ENCODE data around the gene NEURL1B. TPM values are rescaled to one million over a fixed set of nuclear protein-coding genes. Genes with fewer than 3 reads are reported as not detected.

NEURL1B gene
- total and polyA plus RNA-seq, 2 experiments from 2014 or later = 0.13 to 1.8 TPM

GRCh38 chr5:172658391-172658790 is 17.3 kb downstream of the NEURL1B start:
- no peak overlapping the region for H3K4me3 ChIP-seq
- H3K36me3 ChIP-seq (ENCODE audit: low read depth) = no peaks in the 10 kb centered on the region
- no peak for DNase-seq
- H3F3A ChIP-seq (ENCODE audit: insufficient read depth) = no peaks in the 10 kb centered on the region
- H3K4me1 ChIP-seq (ENCODE audit: insufficient read depth) = peaks cover 9% of the 10 kb centered on the region; the same call in 1 of the 2 replicates
- H4K20me1 ChIP-seq (ENCODE audit: insufficient read depth) = no peaks in the 10 kb centered on the region
- no peak overlapping the region for H3K27ac ChIP-seq
- H3K9me2 ChIP-seq (ENCODE audit: insufficient read depth) = no peaks in the 10 kb centered on the region
- 99% methylated on average over 8 of the region's 8 CpGs for WGBS, 2 experiments (ENCODE audit: low coverage in 1 of 2, low lambda C conversion rate in 2 of 2, missing lambda C conversion rate in 2 of 2)
- no peak overlapping the region for H3K4me2 ChIP-seq (ENCODE audit: unreplicated experiment)
- TF ChIP-seq EZH2 (IDR thresholded peaks at IDR 0.05; ENCODE audit: insufficient read depth, poor library complexity, severe bottlenecking) = no peak
- TF ChIP-seq EZH2phosphoT487 (IDR thresholded peaks at IDR 0.05; ENCODE audit: insufficient read depth, low read depth) = no peak
- no peak overlapping the region for H3K9ac ChIP-seq
- in situ Hi-C loops (cut with MboI) = no loop called here
- H3K9me3 ChIP-seq (ENCODE audit: low read depth) = no peaks in the 10 kb centered on the region
- H3K79me2 ChIP-seq (ENCODE audit: insufficient read depth) = no peaks in the 10 kb centered on the region
- no peak overlapping the region for H2AFZ ChIP-seq
- H3K27me3 ChIP-seq (replicated peaks; ENCODE audit: insufficient read depth) = no peaks in the 10 kb centered on the region

GRCh38 chr5:172658961-172659501 is 18.0 kb downstream of the NEURL1B start:
- DNase-seq = no peak
- no peak for TF ChIP-seq EZH2phosphoT487 (IDR thresholded peaks at IDR 0.05; ENCODE audit: insufficient read depth, low read depth)
- no peak for TF ChIP-seq EZH2 (IDR thresholded peaks at IDR 0.05; ENCODE audit: insufficient read depth, poor library complexity, severe bottlenecking)
- H3K4me2 ChIP-seq (ENCODE audit: unreplicated experiment) = no peak overlapping the region
- peak overlapping the region; percentile 80 for H2AFZ ChIP-seq
- H3K9ac ChIP-seq = no peak overlapping the region
- H3K27me3 ChIP-seq (replicated peaks; ENCODE audit: insufficient read depth) = no peaks in the 10 kb centered on the region
- H3K9me2 ChIP-seq (ENCODE audit: insufficient read depth) = no peaks in the 10 kb centered on the region
- peaks cover 9% of the 10 kb centered on the region; the same call in 1 of the 2 replicates for H3K4me1 ChIP-seq (ENCODE audit: insufficient read depth)
- H4K20me1 ChIP-seq (ENCODE audit: insufficient read depth) = no peaks in the 10 kb centered on the region
- no peak overlapping the region for H3K4me3 ChIP-seq
- in situ Hi-C loops (cut with MboI) = no loop called here
- no peaks in the 10 kb centered on the region for H3F3A ChIP-seq (ENCODE audit: insufficient read depth)
- WGBS, 2 experiments (ENCODE audit: low coverage in 1 of 2, low lambda C conversion rate in 2 of 2, missing lambda C conversion rate in 2 of 2) = 75 to 81% methylated on average over 7 of the region's 7 CpGs
- no peak overlapping the region; the same call in 1 of the 2 replicates for H3K27ac ChIP-seq
- H3K79me2 ChIP-seq (ENCODE audit: insufficient read depth) = no peaks in the 10 kb centered on the region
- no peaks in the 10 kb centered on the region for H3K36me3 ChIP-seq (ENCODE audit: low read depth)
- no peaks in the 10 kb centered on the region for H3K9me3 ChIP-seq (ENCODE audit: low read depth)

GRCh38 chr5:172659570-172659908 is 18.5 kb downstream of the NEURL1B start:
- in situ Hi-C loops (cut with MboI) = no loop called here
- peak overlapping the region; percentile 56 for H3K4me2 ChIP-seq (ENCODE audit: unreplicated experiment)
- no peaks in the 10 kb centered on the region for H3K79me2 ChIP-seq (ENCODE audit: insufficient read depth)
- H3K9me2 ChIP-seq (ENCODE audit: insufficient read depth) = no peaks in the 10 kb centered on the region
- no peak overlapping the region for H3K4me3 ChIP-seq
- H3F3A ChIP-seq (ENCODE audit: insufficient read depth) = no peaks in the 10 kb centered on the region
- peak overlapping the region; percentile 80 for H2AFZ ChIP-seq
- peaks cover 9% of the 10 kb centered on the region; the same call in 1 of the 2 replicates for H3K4me1 ChIP-seq (ENCODE audit: insufficient read depth)
- no peaks in the 10 kb centered on the region for H3K27me3 ChIP-seq (replicated peaks; ENCODE audit: insufficient read depth)
- DNase-seq = no peak
- H4K20me1 ChIP-seq (ENCODE audit: insufficient read depth) = no peaks in the 10 kb centered on the region
- no peaks in the 10 kb centered on the region for H3K9me3 ChIP-seq (ENCODE audit: low read depth)
- no peaks in the 10 kb centered on the region for H3K36me3 ChIP-seq (ENCODE audit: low read depth)
- TF ChIP-seq EZH2phosphoT487 (IDR thresholded peaks at IDR 0.05; ENCODE audit: insufficient read depth, low read depth) (no peak), EZH2 (IDR thresholded peaks at IDR 0.05; ENCODE audit: insufficient read depth, poor library complexity, severe bottlenecking) (no peak)
- H3K27ac ChIP-seq = peak overlapping the region; percentile 64; the same call in 1 of the 2 replicates
- peak overlapping the region; percentile 62 for H3K9ac ChIP-seq

DNA sequence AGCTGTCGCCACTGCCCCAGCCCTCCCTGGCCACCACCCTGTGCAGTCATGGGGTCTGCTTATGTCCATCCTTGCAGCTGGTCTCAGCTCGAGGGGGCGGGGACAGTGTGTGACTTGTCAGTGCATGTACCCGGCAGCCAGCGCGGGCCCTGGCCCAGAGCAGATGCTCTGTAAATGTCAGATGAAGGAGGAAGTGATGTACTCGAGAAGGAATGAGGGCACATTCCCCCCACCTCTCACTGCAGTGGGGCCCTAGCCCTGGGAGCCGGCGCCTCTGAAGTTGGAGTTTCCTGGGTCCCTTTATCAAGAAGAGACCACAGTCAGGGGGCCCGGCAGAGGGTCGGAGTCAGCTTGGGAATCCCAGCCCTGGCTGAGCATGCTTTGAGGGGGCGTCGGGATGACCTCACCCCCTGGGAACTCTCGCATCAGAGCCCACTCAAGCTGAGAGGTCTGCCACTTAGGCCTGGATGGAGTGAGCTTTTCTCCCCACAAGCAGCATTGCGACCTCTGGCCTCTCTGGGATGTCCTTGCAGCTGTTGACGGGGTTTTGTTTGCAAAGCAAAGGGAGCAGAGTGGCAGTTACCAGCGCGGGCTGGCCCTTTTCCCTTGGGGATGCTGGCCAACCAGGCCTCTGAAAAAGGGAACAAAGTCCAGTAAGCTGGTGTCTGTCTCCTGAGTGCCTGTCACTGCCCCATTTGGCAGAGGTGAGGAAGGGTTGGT is 19.0 kb downstream of the NEURL1B start:
- H3K9ac ChIP-seq = peak overlapping the region; percentile 62
- in situ Hi-C loops (cut with MboI) = no loop called here
- H3K27me3 ChIP-seq (replicated peaks; ENCODE audit: insufficient read depth) = no peaks in the 10 kb centered on the region
- peak overlapping the region; percentile 80 for H2AFZ ChIP-seq
- H4K20me1 ChIP-seq (ENCODE audit: insufficient read depth) = no peaks in the 10 kb centered on the region
- peak; percentile 91 for DNase-seq
- no peaks in the 10 kb centered on the region for H3K9me2 ChIP-seq (ENCODE audit: insufficient read depth)
- no peak overlapping the region for H3K4me3 ChIP-seq
- H3K4me1 ChIP-seq (ENCODE audit: insufficient read depth) = peaks cover 9% of the 10 kb centered on the region; the same call in 1 of the 2 replicates
- H3K36me3 ChIP-seq (ENCODE audit: low read depth) = no peaks in the 10 kb centered on the region
- peak overlapping the region; percentile 64 for H3K27ac ChIP-seq
- H3F3A ChIP-seq (ENCODE audit: insufficient read depth) = no peaks in the 10 kb centered on the region
- H3K9me3 ChIP-seq (ENCODE audit: low read depth) = no peaks in the 10 kb centered on the region
- no peaks in the 10 kb centered on the region for H3K79me2 ChIP-seq (ENCODE audit: insufficient read depth)
- WGBS, 2 experiments (ENCODE audit: low coverage in 1 of 2, low lambda C conversion rate in 2 of 2, missing lambda C conversion rate in 2 of 2) = 4 to 8% methylated on average over 17 to 18 of the region's 18 CpGs
- H3K4me2 ChIP-seq (ENCODE audit: unreplicated experiment) = peak overlapping the region; percentile 56
- TF ChIP-seq EZH2phosphoT487 (IDR thresholded peaks at IDR 0.05; ENCODE audit: insufficient read depth, low read depth) = no peak
- TF ChIP-seq EZH2 (IDR thresholded peaks at IDR 0.05; ENCODE audit: insufficient read depth, poor library complexity, severe bottlenecking) = no peak
